ENCODE measurements around the gene MECP2. TPM values are rescaled to one million over a fixed set of nuclear protein-coding genes. Genes with fewer than 3 reads are reported as not detected.

The MECP2 gene
- total and polyA plus RNA-seq, 2 donors (not counting 1 experiment from before 2014, with no cell fraction given), result 11.5 to 24.9 TPM

- Histone ChIP-seq H2AFZ (ENCODE audit: low read length) (no peak overlapping the region), H3K9ac (ENCODE audit: insufficient read depth, low read length) (no peak overlapping the region), H3K4me1 (ENCODE audit: control insufficient read depth, extremely low read depth, insufficient read depth, low read length) (no peaks in the 10 kb centered on the region), H3K9me3 (ENCODE audit: control insufficient read depth, insufficient read depth, low read depth, low read length) (no peaks in the 10 kb centered on the region), H3K4me2 (ENCODE audit: extremely low read depth, insufficient read depth, low read length) (no peak overlapping the region), H3K36me3 (ENCODE audit: control insufficient read depth, insufficient read depth, low read length) (no peaks in the 10 kb centered on the region), H3K79me2 (ENCODE audit: control insufficient read depth, insufficient read depth, low read length) (peaks cover 35% of the 10 kb centered on the region), H4K20me1 (ENCODE audit: control insufficient read depth, extremely low read depth, insufficient read depth, low read length) (no peaks in the 10 kb centered on the region), H3K27me3 (ENCODE audit: control insufficient read depth, insufficient read depth, low read length) (no peaks in the 10 kb centered on the region), H3K4me3 (replicated peaks in 1 of 4; ENCODE audit: control extremely low read depth in 1 of 4, insufficient read depth in 1 of 4, low read depth in 3 of 4, low read length in 4 of 4) (no peak overlapping the region), H3K27ac (ENCODE audit: insufficient read depth, low read length) (no peak overlapping the region)
- DNase-seq (ENCODE audit: low read depth in 2 of 2), result no peak
- no peak for TF ChIP-seq EZH2 (IDR thresholded peaks at IDR 0.05; ENCODE audit: low read length, missing control alignments)
These were observed 38.3 kb downstream of the MECP2 start for GRCh38 chrX:154059231-154059630.

DNA sequence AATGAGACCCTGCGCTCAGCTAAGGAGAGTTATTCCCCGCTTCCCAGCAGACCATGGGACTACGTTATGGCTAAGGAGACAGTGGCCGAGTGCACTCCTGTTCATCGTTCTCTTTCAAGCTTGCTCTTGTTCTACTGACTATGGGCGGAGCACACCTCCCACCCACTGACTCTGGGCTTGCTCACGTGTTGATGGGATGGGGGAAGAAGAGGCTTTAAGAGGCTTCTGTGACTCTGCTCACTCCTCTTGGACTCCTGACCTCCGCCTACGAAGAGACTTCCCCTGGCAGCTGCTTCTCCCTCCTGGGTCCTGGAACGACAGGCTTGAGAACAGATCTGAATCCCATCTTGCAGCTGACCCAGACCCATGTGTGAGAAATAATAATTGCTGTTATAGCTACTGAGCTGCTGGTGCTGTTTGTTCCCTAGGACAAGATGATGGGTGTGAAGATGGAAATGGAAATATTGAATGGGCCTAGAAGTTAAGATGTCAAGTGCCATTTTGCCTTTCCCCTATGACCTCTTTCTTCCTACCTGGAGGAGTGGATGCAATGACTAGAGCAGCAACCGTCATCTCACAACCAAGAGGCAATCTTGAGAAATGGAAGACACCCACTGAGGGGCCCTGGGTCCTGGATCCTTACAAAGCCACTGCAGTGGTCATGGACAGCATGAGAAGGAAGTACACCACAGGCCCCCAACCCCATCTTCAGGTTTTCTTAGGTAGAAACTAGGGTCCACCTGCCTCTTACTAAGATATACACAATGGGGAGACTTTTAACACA lies 39.1 kb downstream of the MECP2 start:
- no peaks in the 10 kb centered on the region for H3K4me1 ChIP-seq (ENCODE audit: control insufficient read depth, extremely low read depth, insufficient read depth, low read length)
- DNase-seq (ENCODE audit: low read depth in 2 of 2), result no peak
- no peak overlapping the region for H2AFZ ChIP-seq (ENCODE audit: low read length)
- no peaks in the 10 kb centered on the region for H3K9me3 ChIP-seq (ENCODE audit: control insufficient read depth, insufficient read depth, low read depth, low read length)
- H3K27ac ChIP-seq (ENCODE audit: insufficient read depth, low read length), result no peak overlapping the region
- no peak overlapping the region for H3K4me2 ChIP-seq (ENCODE audit: extremely low read depth, insufficient read depth, low read length)
- H4K20me1 ChIP-seq (ENCODE audit: control insufficient read depth, extremely low read depth, insufficient read depth, low read length), result no peaks in the 10 kb centered on the region
- no peaks in the 10 kb centered on the region for H3K27me3 ChIP-seq (ENCODE audit: control insufficient read depth, insufficient read depth, low read length)
- TF ChIP-seq EZH2 (IDR thresholded peaks at IDR 0.05; ENCODE audit: low read length, missing control alignments) (no peak), CTCF (conservative IDR thresholded peaks at IDR 0.05 in 1 of 2, IDR thresholded peaks at IDR 0.05 in 1 of 2; ENCODE audit: low read depth in 1 of 2, low read length in 2 of 2) (no peak)
- H3K4me3 ChIP-seq (replicated peaks in 1 of 4; ENCODE audit: control extremely low read depth in 1 of 4, insufficient read depth in 1 of 4, low read depth in 3 of 4, low read length in 4 of 4), result no peak overlapping the region
- H3K79me2 ChIP-seq (ENCODE audit: control insufficient read depth, insufficient read depth, low read length), result peaks cover 28% of the 10 kb centered on the region
- H3K9ac ChIP-seq (ENCODE audit: insufficient read depth, low read length), result no peak overlapping the region
- H3K36me3 ChIP-seq (ENCODE audit: control insufficient read depth, insufficient read depth, low read length), result no peaks in the 10 kb centered on the region

DNA sequence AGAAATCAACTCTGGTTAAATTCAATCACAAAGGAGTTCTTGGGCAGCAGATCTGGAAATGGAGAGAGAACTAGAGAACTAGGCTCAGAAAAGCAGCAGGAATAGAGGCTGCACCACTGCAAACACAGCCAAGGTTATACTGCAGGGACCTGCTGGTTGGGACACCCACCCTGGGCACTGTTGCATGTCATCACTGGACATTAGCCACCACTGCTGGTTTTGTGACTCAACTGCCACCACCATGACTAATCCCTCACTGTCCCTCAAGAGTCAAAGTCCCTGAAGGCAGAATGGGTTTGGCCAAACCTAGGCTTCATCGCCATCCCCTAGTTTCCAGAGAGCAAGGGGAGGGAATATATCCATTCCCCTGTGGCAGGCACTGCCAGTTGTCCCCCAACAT lies 39.7 kb downstream of the MECP2 start:
- H3K27ac ChIP-seq (ENCODE audit: insufficient read depth, low read length), result no peak overlapping the region
- no peak for TF ChIP-seq EZH2 (IDR thresholded peaks at IDR 0.05; ENCODE audit: low read length, missing control alignments)
- no peaks in the 10 kb centered on the region for H3K4me1 ChIP-seq (ENCODE audit: control insufficient read depth, extremely low read depth, insufficient read depth, low read length)
- no peaks in the 10 kb centered on the region for H3K27me3 ChIP-seq (ENCODE audit: control insufficient read depth, insufficient read depth, low read length)
- DNase-seq (ENCODE audit: low read depth in 2 of 2), result no peak
- H2AFZ ChIP-seq (ENCODE audit: low read length), result no peak overlapping the region
- H3K79me2 ChIP-seq (ENCODE audit: control insufficient read depth, insufficient read depth, low read length), result peaks cover 28% of the 10 kb centered on the region
- H4K20me1 ChIP-seq (ENCODE audit: control insufficient read depth, extremely low read depth, insufficient read depth, low read length), result no peaks in the 10 kb centered on the region
- H3K4me3 ChIP-seq (replicated peaks in 1 of 4; ENCODE audit: control extremely low read depth in 1 of 4, insufficient read depth in 1 of 4, low read depth in 3 of 4, low read length in 4 of 4), result no peak overlapping the region
- no peaks in the 10 kb centered on the region for H3K36me3 ChIP-seq (ENCODE audit: control insufficient read depth, insufficient read depth, low read length)
- H3K4me2 ChIP-seq (ENCODE audit: extremely low read depth, insufficient read depth, low read length), result no peak overlapping the region
- H3K9ac ChIP-seq (ENCODE audit: insufficient read depth, low read length), result no peak overlapping the region
- no peaks in the 10 kb centered on the region for H3K9me3 ChIP-seq (ENCODE audit: control insufficient read depth, insufficient read depth, low read depth, low read length)

GRCh38 chrX:154056770-154057241 lies 40.7 kb downstream of the MECP2 start:
- no peak for TF ChIP-seq CTCF (conservative IDR thresholded peaks at IDR 0.05 in 1 of 2, IDR thresholded peaks at IDR 0.05 in 1 of 2; ENCODE audit: low read depth in 1 of 2, low read length in 2 of 2)
- TF ChIP-seq EZH2 (IDR thresholded peaks at IDR 0.05; ENCODE audit: low read length, missing control alignments), result no peak
- no peaks in the 10 kb centered on the region for H3K36me3 ChIP-seq (ENCODE audit: control insufficient read depth, insufficient read depth, low read length)
- H3K9ac ChIP-seq (ENCODE audit: insufficient read depth, low read length), result no peak overlapping the region
- H3K9me3 ChIP-seq (ENCODE audit: control insufficient read depth, insufficient read depth, low read depth, low read length), result no peaks in the 10 kb centered on the region
- H3K27me3 ChIP-seq (ENCODE audit: control insufficient read depth, insufficient read depth, low read length), result no peaks in the 10 kb centered on the region
- H2AFZ ChIP-seq (ENCODE audit: low read length), result no peak overlapping the region
- DNase-seq (ENCODE audit: low read depth in 2 of 2), result no peak
- H3K4me2 ChIP-seq (ENCODE audit: extremely low read depth, insufficient read depth, low read length), result no peak overlapping the region
- H3K79me2 ChIP-seq (ENCODE audit: control insufficient read depth, insufficient read depth, low read length), result peaks cover 25% of the 10 kb centered on the region
- H3K27ac ChIP-seq (ENCODE audit: insufficient read depth, low read length), result no peak overlapping the region
- no peaks in the 10 kb centered on the region for H3K4me1 ChIP-seq (ENCODE audit: control insufficient read depth, extremely low read depth, insufficient read depth, low read length)
- H4K20me1 ChIP-seq (ENCODE audit: control insufficient read depth, extremely low read depth, insufficient read depth, low read length), result no peaks in the 10 kb centered on the region
- no peak overlapping the region for H3K4me3 ChIP-seq (replicated peaks in 1 of 4; ENCODE audit: control extremely low read depth in 1 of 4, insufficient read depth in 1 of 4, low read depth in 3 of 4, low read length in 4 of 4)

Data from fibroblast of lung (primary cell).